Endometrial microvascular endothelial cells (primary cell): Measurements from ENCODE around the gene GFM2. TPM values are rescaled to one million over a fixed set of nuclear protein-coding genes. Genes with fewer than 3 reads are reported as not detected.
"Not testable (repeated sequence)": the region's sequence is repeated elsewhere in the genome, so short reads cannot be mapped to it uniquely, and the experiment has no call there.

Experiments
- in situ Hi-C: cut with HindIII; loops from 2 replicates; pipeline ENCODE4 v1.10.0; 2017; ENCODE audit warnings: low sequenced_read_pairs, low pct_unique_long_range_greater_than_20kb; ENCODE audit errors: inconsistent ontology term
- total RNA-seq: library from RNA; depleted of rRNA; stranded (reverse); fragments of >200 nt; gene quantifications from one replicate; pipeline ENCODE4 v1.2.3, GENCODE V29; 2015; ENCODE audit errors: inconsistent ontology term

The GFM2 gene
- total RNA-seq: 39.2 TPM

- in situ Hi-C loops: no loop called here
Observed at GRCh38 chr5:74766849-74767578, at the start of gene GFM2, which contains the start of gene NSA2. GFM2 (minus strand) TSS chr5:74767117; CDS start chr5:74763742, 3,375 bp downstream. NSA2 (plus strand) TSS chr5:74767249; CDS start chr5:74767361, 112 bp downstream.

- in situ Hi-C loops: no loop called here
Observed at GRCh38 chr5:74810915-74811314, 44.0 kb upstream of the GFM2 start.

- in situ Hi-C loops: no loop called here
Observed at GRCh38 chr5:74801941-74802340, 35.0 kb upstream of the GFM2 start.

- in situ Hi-C loops: no loop called here
Observed at GRCh38 chr5:74801197-74801596, 34.3 kb upstream of the GFM2 start.

- in situ Hi-C loops: no loop called here
Observed at GRCh38 chr5:74798977-74799911, 32.3 kb upstream of the GFM2 start.

- in situ Hi-C loops: not testable (repeated sequence)
Observed at GRCh38 chr5:74791669-74792068, 24.8 kb upstream of the GFM2 start.

- in situ Hi-C loops: no loop called here
Observed at GRCh38 chr5:74787424-74787823, 20.5 kb upstream of the GFM2 start.

GRCh38 chr5:74786851-74787250, 19.9 kb upstream of the GFM2 start:
- in situ Hi-C loops: no loop called here

- in situ Hi-C loops: no loop called here
Observed at GRCh38 chr5:74778609-74779008, 11.7 kb upstream of the GFM2 start.

- in situ Hi-C loops: no loop called here
Observed at GRCh38 chr5:74772359-74772758, 5.4 kb upstream of the GFM2 start.

GRCh38 chr5:74767579-74767913, 629 bp upstream of the GFM2 start:
- in situ Hi-C loops: no loop called here

GRCh38 chr5:74766418-74766848, 484 bp downstream of the GFM2 start:
- in situ Hi-C loops: no loop called here

GRCh38 chr5:74765929-74766328, 988 bp downstream of the GFM2 start:
- in situ Hi-C loops: no loop called here

- in situ Hi-C loops: no loop called here
Observed at GRCh38 chr5:74765201-74765600, 1.7 kb downstream of the GFM2 start.

GRCh38 chr5:74763504-74763903, 3.4 kb downstream of the GFM2 start:
- in situ Hi-C loops: no loop called here

- in situ Hi-C loops: no loop called here
Observed at GRCh38 chr5:74762599-74762998, 4.3 kb downstream of the GFM2 start.

GRCh38 chr5:74761241-74761640, 5.7 kb downstream of the GFM2 start:
- in situ Hi-C loops: no loop called here

- in situ Hi-C loops: not testable (repeated sequence)
Observed at GRCh38 chr5:74748742-74749141, 18.2 kb downstream of the GFM2 start.

- in situ Hi-C loops: no loop called here
Observed at GRCh38 chr5:74738406-74738805, 28.5 kb downstream of the GFM2 start.

GRCh38 chr5:74736759-74737158, 30.2 kb downstream of the GFM2 start:
- in situ Hi-C loops: no loop called here
